ENCODE data around the gene HOXB5.

DNA sequence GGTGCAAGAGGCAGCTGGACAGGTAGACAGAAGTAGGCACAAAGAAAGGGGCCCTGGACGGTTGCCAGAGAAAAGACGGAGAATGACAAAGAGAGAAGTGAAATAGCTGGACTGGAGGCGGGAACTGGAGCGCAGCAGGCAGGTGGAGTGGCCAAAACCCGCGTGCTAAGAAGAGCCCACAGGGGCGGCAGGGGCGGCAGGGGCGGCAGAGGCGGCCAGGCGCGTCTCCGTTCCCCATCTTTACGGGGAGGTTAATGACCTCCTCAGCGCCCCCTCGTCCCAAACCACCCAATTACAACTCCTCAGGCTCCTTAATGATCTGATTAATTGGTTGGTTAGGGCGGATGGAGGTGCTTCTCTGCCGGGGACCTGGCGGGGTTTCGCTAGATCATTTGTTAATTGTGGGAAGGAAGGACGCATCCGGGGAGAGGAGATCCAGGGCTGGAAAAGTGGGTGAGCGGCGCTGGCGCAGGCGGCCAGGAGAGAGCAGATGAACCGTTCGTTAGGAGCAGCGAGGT, 48.0 kb upstream of the HOXB5 start:
- TF ChIP-seq, protein P1, sequence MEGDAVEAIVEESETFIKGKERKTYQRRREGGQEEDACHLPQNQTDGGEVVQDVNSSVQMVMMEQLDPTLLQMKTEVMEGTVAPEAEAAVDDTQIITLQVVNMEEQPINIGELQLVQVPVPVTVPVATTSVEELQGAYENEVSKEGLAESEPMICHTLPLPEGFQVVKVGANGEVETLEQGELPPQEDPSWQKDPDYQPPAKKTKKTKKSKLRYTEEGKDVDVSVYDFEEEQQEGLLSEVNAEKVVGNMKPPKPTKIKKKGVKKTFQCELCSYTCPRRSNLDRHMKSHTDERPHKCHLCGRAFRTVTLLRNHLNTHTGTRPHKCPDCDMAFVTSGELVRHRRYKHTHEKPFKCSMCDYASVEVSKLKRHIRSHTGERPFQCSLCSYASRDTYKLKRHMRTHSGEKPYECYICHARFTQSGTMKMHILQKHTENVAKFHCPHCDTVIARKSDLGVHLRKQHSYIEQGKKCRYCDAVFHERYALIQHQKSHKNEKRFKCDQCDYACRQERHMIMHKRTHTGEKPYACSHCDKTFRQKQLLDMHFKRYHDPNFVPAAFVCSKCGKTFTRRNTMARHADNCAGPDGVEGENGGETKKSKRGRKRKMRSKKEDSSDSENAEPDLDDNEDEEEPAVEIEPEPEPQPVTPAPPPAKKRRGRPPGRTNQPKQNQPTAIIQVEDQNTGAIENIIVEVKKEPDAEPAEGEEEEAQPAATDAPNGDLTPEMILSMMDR (IDR thresholded peaks at IDR 0.05; ENCODE audit: low read depth, low read length) = no peak
- TF ChIP-seq, protein P2, sequence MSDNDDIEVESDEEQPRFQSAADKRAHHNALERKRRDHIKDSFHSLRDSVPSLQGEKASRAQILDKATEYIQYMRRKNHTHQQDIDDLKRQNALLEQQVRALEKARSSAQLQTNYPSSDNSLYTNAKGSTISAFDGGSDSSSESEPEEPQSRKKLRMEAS (IDR thresholded peaks at IDR 0.05; ENCODE audit: low read depth, low read length) = no peak
- TF ChIP-seq POLR2A (IDR thresholded peaks at IDR 0.05; ENCODE audit: extremely low read depth, insufficient read length) = no peak
- TF ChIP-seq MYC (IDR thresholded peaks at IDR 0.05; ENCODE audit: low read depth, low read length) = no peak

Data from NB4 (cell line).